Fibroblast of skin of right quadriceps (primary cell): ENCODE data around the gene ACO1.
A peak's percentile ranks its signal among the peaks of the same experiment; 100 is the strongest.

ENCODE experiments used
- DNase-seq: peaks from one replicate; pipeline ENCODE4 v3.0.0-alpha.2; 2013

ACO1 gene

DNA sequence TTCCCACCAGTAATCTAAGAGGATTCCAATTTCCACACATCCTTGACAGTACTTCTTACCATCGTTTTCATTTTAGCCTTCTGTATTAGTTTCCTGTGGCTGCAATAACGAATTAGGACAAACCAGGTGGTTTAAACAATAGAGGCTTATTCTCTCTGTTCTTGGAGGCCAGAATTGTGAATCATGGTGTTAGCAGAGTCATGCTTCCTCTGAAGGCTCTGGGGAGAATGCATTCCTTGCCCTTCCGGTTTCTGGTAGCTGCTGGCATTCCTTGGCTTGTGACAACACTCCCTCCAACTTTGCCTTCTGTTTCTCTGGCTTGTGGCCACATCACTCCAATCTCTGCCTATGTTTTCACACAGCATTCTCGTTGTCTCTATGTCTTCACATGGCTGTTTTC lies 118.0 kb downstream of the ACO1 start:
- DNase-seq: peak; percentile 51

DNA sequence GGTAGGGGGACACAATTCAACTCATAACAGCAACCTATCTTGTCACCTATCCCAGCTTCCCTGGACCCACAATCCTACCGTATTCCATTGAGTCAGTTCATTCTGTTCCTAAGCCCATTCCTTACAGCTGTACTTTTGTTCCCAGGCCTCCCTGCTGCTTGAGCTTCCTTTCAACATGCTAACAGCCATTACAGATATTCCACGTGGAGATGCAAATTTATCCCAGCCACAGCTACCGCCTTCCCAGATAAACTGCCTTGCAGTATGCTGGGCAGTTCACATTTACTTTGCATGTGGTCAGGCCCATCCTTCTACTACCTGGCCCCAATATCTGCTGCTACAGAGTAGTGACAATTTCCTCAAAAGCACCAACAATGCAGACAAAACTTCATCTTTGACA lies 118.6 kb downstream of the ACO1 start:
- DNase-seq: no peak
